Ascending aorta (tissue), 2 donors: ENCODE results near the gene CENPT. TPM values are rescaled to one million over a fixed set of nuclear protein-coding genes. Genes with fewer than 3 reads are reported as not detected.
"Not testable (repeated sequence)": the region's sequence is repeated elsewhere in the genome, so short reads cannot be mapped to it uniquely, and the experiment has no call there.

ENCODE experiments used
- DNase-seq, 2 donors: peaks; one replicate each; pipeline ENCODE4 v3.0.0-alpha.2; 2019; ENCODE audit warnings: low spot score in 2 of 2
- H3K27ac ChIP-seq, 2 donors: fragments of 200-600 bp; sonication (generic); one replicate each; pipeline ENCODE4 v1.5.1; 2016 to 2017; ENCODE audit warnings: mild to moderate bottlenecking in 1 of 2
- H3K27me3 ChIP-seq: fragments of 200-600 bp; sonication (generic); one replicate; pipeline ENCODE4 v1.5.1; 2017
- H3K36me3 ChIP-seq, 2 donors: fragments of 200-600 bp; sonication (generic); one replicate each; pipeline ENCODE4 v1.5.1; 2016
- H3K4me1 ChIP-seq, 2 donors: fragments of 200-600 bp; sonication (generic); one replicate each; pipeline ENCODE4 v1.5.1; 2016 to 2017; ENCODE audit warnings: mild to moderate bottlenecking in 1 of 2
- H3K4me3 ChIP-seq, 2 donors: fragments of 200-600 bp; sonication (generic); one replicate each; pipeline ENCODE4 v1.5.1; 2016 to 2017; ENCODE audit warnings: mild to moderate bottlenecking in 1 of 2
- H3K9me3 ChIP-seq, 2 donors: fragments of 200-600 bp; sonication (generic); one replicate each; pipeline ENCODE4 v1.5.1; 2016
- CTCF ChIP-seq, 3 experiments: fragments of 200-600 bp in 2 of 3; fragments of 450-650 bp in 1 of 3; sonication (generic) in 2 of 3; IDR thresholded peaks; one replicate each; pipeline ENCODE4 v1.5.1; 2016 to 2019; ENCODE audit warnings: antibody characterized with exemption in 3 of 3, mild to moderate bottlenecking in 1 of 3, moderate library complexity in 1 of 3
- intact Hi-C: fragments of 100-400 bp; cut with DNase I; formaldehyde crosslinking; loops from one replicate; pipeline ENCODE4 v1.15.1; 2023
- total RNA-seq: library from RNA; depleted of rRNA; stranded (reverse); fragments of >200 nt; gene quantifications from one replicate; pipeline ENCODE4 v1.1.0, GENCODE V29; 2016

The CENPT gene
- total RNA-seq, 1 donor from 2014 or later = 220 TPM

- TF ChIP-seq CTCF (IDR thresholded peaks at IDR 0.05) = no peak
- H3K36me3 ChIP-seq = peaks cover 58 to 66% of the 10 kb centered on the region in 2 donors
- no peaks in the 10 kb centered on the region for H3K9me3 ChIP-seq
- H3K27me3 ChIP-seq = no peaks in the 10 kb centered on the region
- H3K4me1 ChIP-seq = peaks cover 9 to 20% of the 10 kb centered on the region in 2 donors
- no peak overlapping the region for H3K4me3 ChIP-seq
- H3K27ac ChIP-seq = peak overlapping the region; percentile 38 to 49
- intact Hi-C loops = no loop called here
- no peak for DNase-seq
Measured at GRCh38 chr16:67868290-67868689, 20.8 kb upstream of the CENPT start.

- no peak for DNase-seq
- peaks cover 47 to 58% of the 10 kb centered on the region in 2 donors for H3K36me3 ChIP-seq
- peak in 1 of 3 experiments; percentile 25 for TF ChIP-seq CTCF (IDR thresholded peaks at IDR 0.05)
- H3K27ac ChIP-seq = peak overlapping the region in 1 of 2 donors; percentile 90
- H3K4me1 ChIP-seq = peaks cover 23 to 39% of the 10 kb centered on the region in 2 donors
- no peaks in the 10 kb centered on the region for H3K9me3 ChIP-seq
- intact Hi-C loops = no loop called here
- no peaks in the 10 kb centered on the region for H3K27me3 ChIP-seq
- no peak overlapping the region for H3K4me3 ChIP-seq
Measured at GRCh38 chr16:67865318-67865717, 17.8 kb upstream of the CENPT start.

DNA sequence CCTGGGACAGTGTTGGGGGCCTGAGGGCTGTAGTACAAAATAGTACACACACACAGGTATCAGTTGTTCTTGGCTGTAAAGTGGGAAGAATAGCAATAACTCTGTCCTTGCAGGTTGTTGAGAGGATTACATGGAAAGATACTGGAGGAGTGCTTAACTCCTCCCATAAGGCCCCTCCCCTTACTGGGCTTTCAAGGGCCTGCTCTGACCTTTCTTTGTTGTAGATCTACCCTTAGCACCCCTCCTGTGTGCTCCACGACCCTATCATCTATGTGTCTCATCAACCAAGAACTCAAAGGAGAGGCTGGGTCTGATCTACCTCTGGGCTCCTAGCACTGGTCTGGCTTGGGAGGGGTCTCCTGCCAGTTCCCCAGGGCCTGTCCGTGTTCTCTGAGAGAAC lies 17.1 kb upstream of the CENPT start:
- peak overlapping the region; percentile 90 to 95 for H3K27ac ChIP-seq
- DNase-seq = no peak
- TF ChIP-seq CTCF (IDR thresholded peaks at IDR 0.05) = no peak
- H3K27me3 ChIP-seq = no peaks in the 10 kb centered on the region
- H3K9me3 ChIP-seq = no peaks in the 10 kb centered on the region
- intact Hi-C loops = no loop called here
- peaks cover 23 to 39% of the 10 kb centered on the region in 2 donors for H3K4me1 ChIP-seq
- H3K36me3 ChIP-seq = peaks cover 40 to 50% of the 10 kb centered on the region in 2 donors
- no peak overlapping the region for H3K4me3 ChIP-seq

DNA sequence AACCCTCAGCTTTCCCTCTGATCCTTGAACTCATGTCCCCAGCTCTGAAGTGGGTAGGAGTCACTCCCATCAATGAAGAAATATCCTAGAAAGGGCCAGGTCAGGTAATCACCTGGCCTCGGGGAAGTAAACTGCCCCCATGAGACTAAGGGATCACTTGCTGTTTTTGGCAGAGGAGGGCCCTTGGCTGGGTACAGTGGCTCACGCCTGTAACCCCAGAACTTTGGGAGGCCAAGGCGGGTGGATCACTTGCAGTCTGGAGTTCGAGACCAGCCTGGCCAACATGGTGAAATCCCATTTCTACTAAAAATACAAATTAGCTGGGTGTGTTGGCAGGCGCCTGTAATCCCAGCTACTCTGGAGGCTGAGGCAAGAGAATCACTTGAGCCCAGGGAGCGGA lies 16.6 kb upstream of the CENPT start:
- Histone ChIP-seq H3K4me3 (peak overlapping the region in 1 of 2 donors; percentile 20), H3K36me3 (peaks cover 40 to 47% of the 10 kb centered on the region in 2 donors), H3K27ac (peak overlapping the region; percentile 90 to 95), H3K4me1 (peaks cover 23 to 39% of the 10 kb centered on the region in 2 donors)
- intact Hi-C loops, DNase-seq, H3K27me3 ChIP-seq, H3K9me3 ChIP-seq: not testable (repeated sequence)

GRCh38 chr16:67862623-67863583 lies 15.4 kb upstream of the CENPT start:
- TF ChIP-seq CTCF (IDR thresholded peaks at IDR 0.05) = no peak
- Histone ChIP-seq H3K4me3 (peak overlapping the region; percentile 17 to 29), H3K4me1 (peaks cover 26 to 42% of the 10 kb centered on the region in 2 donors), H3K36me3 (peaks cover 30 to 36% of the 10 kb centered on the region in 2 donors), H3K27ac (peak overlapping the region; percentile 90 to 95), H3K27me3 (no peaks in the 10 kb centered on the region), H3K9me3 (no peaks in the 10 kb centered on the region)
- intact Hi-C loops = loop anchor here (1.0 to 2.0 kb wide), 2 partner anchors 16 to 21 kb away; partner anchors contain the start of genes CENPT, NUTF2 and THAP11
- DNase-seq = peak; percentile 65 to 95

DNA sequence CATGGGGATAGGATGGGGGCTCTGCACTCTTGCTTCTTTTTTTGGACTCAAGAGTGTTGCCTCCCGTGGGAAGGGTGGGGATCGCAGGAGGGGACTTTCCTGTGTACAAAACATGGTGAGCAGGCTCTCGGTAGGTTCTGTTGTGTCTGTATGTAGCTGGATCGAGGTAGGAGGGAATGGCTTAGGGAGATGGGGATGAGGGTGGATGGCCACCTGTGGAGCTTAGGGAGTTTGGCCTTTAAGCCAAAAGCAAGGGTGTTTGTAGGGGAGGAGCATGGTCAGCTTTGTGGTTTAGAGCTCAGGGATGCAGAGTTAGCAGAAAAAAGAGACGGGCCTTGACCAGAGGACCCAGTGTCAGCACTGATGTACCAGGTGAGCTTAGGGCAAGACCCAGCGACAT lies 14.4 kb upstream of the CENPT start:
- DNase-seq = no peak
- H3K27me3 ChIP-seq = no peaks in the 10 kb centered on the region
- no peak overlapping the region for H3K4me3 ChIP-seq
- peaks cover 31 to 51% of the 10 kb centered on the region in 2 donors for H3K4me1 ChIP-seq
- intact Hi-C loops = loop anchor here (2.0 kb wide), 1 partner anchor 15 kb away; the partner anchor contains the start of genes CENPT and NUTF2
- peak overlapping the region; percentile 90 to 95 for H3K27ac ChIP-seq
- TF ChIP-seq CTCF (IDR thresholded peaks at IDR 0.05) = no peak
- peaks cover 20 to 25% of the 10 kb centered on the region in 2 donors for H3K36me3 ChIP-seq
- no peaks in the 10 kb centered on the region for H3K9me3 ChIP-seq
